HCT116 (cell line): ENCODE results near the gene TRIML2. TPM values are rescaled to one million over a fixed set of nuclear protein-coding genes. Genes with fewer than 3 reads are reported as not detected.

ENCODE experiments used
- ATAC-seq: fragments of 200-7000 bp; cut with Tn5 transposase; 2 replicates; pipeline ENCODE4 v1.9.1; 2020; ENCODE audit warnings: mild to moderate bottlenecking, moderate library complexity
- BruUV-seq: library from RNA; stranded (reverse); fragments of 400-500 nt; replicated peaks from 2 replicates; lab custom pipeline; 2021; lab: Mats Ljungman, UMichigan
- CTCF ChIA-PET: fragments of 300-600 bp; sonication (Branson Sonifier 250); formaldehyde crosslinking; loops from one replicate; lab custom pipeline; 2021; ENCODE audit warnings: antibody characterized with exemption; lab: Charles Lee
- POLR2A ChIA-PET: fragments of 300-600, 350-600 bp; sonication (Branson Sonifier 250); formaldehyde crosslinking; loops from one replicate; lab custom pipeline; 2021; ENCODE audit warnings: antibody characterized with exemption; lab: Charles Lee
- RAD21 ChIA-PET, 2 experiments: fragments of 300-600 bp; sonication (Branson Sonifier 250); formaldehyde crosslinking; loops; one replicate each; lab custom pipeline; 2023; ENCODE audit warnings: low total read pairs in 2 of 2; ENCODE audit not compliant: uncharacterized antibody in 2 of 2, unreplicated experiment in 2 of 2, low non-redundant PET in 1 of 2; lab: Charles Lee
- DNase-seq: peaks from one replicate; pipeline ENCODE4 v3.0.0-alpha.2; 2010; ENCODE audit warnings: low read depth, low spot score
- H2AFZ ChIP-seq: fragments of 200-600 bp; shearing (Covaris generic), sonication (generic); 2 replicates; pipeline ENCODE4 v1.6.1; 2017; ENCODE audit warnings: low read depth, mixed run types, mixed read lengths, antibody characterized with exemption, low read length; ENCODE audit not compliant: poor library complexity, severe bottlenecking
- H3K27ac ChIP-seq: 2 replicates; pipeline ENCODE4 v1.5.1; 2012; ENCODE audit warnings: low read depth, low read length
- H3K27me3 ChIP-seq: fragments of 200-600 bp; sonication (generic); 2 replicates; pipeline ENCODE4 v1.6.1; 2016; ENCODE audit warnings: mixed run types, low read length, mixed read lengths; ENCODE audit not compliant: insufficient read depth
- H3K36me3 ChIP-seq, 2 experiments: fragments of 200-500 bp in 1 of 2; fragments of 200-600 bp in 1 of 2; sonication (Bioruptor generic) in 1 of 2; sonication (generic) in 1 of 2; 2 replicates each; pipeline versions ENCODE4 v1.5.1 to v1.6.1; 2014 to 2016; ENCODE audit warnings: low read length in 2 of 2, inconsistent platforms in 1 of 2, mixed read lengths in 1 of 2, mixed run types in 1 of 2; ENCODE audit not compliant: insufficient read depth in 2 of 2, control insufficient read depth in 1 of 2
- H3K4me1 ChIP-seq, 2 experiments: fragments of 200-600 bp in 1 of 2; sonication (generic) in 1 of 2; 2 replicates each; pipeline versions ENCODE4 v1.5.1 to v1.6.1; 2012 to 2017; ENCODE audit warnings: low read length in 2 of 2, inconsistent platforms in 1 of 2, mild to moderate bottlenecking in 1 of 2, mixed read lengths in 1 of 2, mixed run types in 1 of 2, moderate library complexity in 1 of 2; ENCODE audit not compliant: insufficient read depth in 2 of 2, control insufficient read depth in 1 of 2
- H3K4me2 ChIP-seq: fragments of 200-600 bp; sonication (generic); 2 replicates; pipeline ENCODE4 v1.6.1; 2017; ENCODE audit warnings: mixed run types, low read length, mixed read lengths
- H3K4me3 ChIP-seq, 2 experiments: fragments of 200-600 bp in 1 of 2; sonication (generic) in 1 of 2; replicated peaks in 1 of 2; 2 replicates each; pipeline ENCODE4 v1.5.1; 2011 to 2016; ENCODE audit warnings: low read length in 2 of 2, control low read depth in 1 of 2, low read depth in 1 of 2, mild to moderate bottlenecking in 1 of 2, mixed read lengths in 1 of 2, mixed run types in 1 of 2
- H3K79me2 ChIP-seq: fragments of 200-600 bp; sonication (generic); 2 replicates; pipeline ENCODE4 v1.6.1; 2017; ENCODE audit warnings: mild to moderate bottlenecking, mixed run types, low read length, moderate library complexity, mixed read lengths; ENCODE audit not compliant: insufficient read depth
- H3K9ac ChIP-seq: fragments of 200-600 bp; sonication (generic); 2 replicates; pipeline ENCODE4 v1.6.1; 2016; ENCODE audit warnings: low read length, mixed read lengths
- H3K9me2 ChIP-seq: fragments of 200-600 bp; sonication (generic), shearing (Covaris generic); 2 replicates; pipeline ENCODE4 v1.6.1; 2017; ENCODE audit warnings: mixed run types, mild to moderate bottlenecking, moderate library complexity; ENCODE audit not compliant: insufficient read depth
- H3K9me3 ChIP-seq, 2 experiments: fragments of 200-500 bp in 1 of 2; fragments of 200-600 bp in 1 of 2; sonication (Bioruptor generic) in 1 of 2; sonication (generic) in 1 of 2; 2 replicates each; pipeline ENCODE4 v1.6.1; 2014 to 2017; ENCODE audit warnings: low read length in 2 of 2, mixed read lengths in 2 of 2, inconsistent platforms in 1 of 2, low read depth in 1 of 2, mild to moderate bottlenecking in 1 of 2, mixed run types in 1 of 2, moderate library complexity in 1 of 2; ENCODE audit not compliant: control insufficient read depth in 1 of 2, insufficient read depth in 1 of 2
- H4K20me1 ChIP-seq: fragments of 200-600 bp; sonication (generic), shearing (Covaris generic); 2 replicates; pipeline ENCODE4 v1.6.1; 2017; ENCODE audit warnings: mixed run types, mild to moderate bottlenecking, moderate library complexity; ENCODE audit not compliant: insufficient read depth
- ATF3 ChIP-seq: IDR thresholded peaks from 2 replicates; pipeline ENCODE4 v1.6.1; 2012
- EZH2 ChIP-seq: fragments of 200-600 bp; sonication (generic); IDR thresholded peaks from 2 replicates; pipeline ENCODE4 v1.6.1; 2017; ENCODE audit warnings: antibody characterized with exemption, mixed run types
- EZH2phosphoT487 ChIP-seq: fragments of 200-600 bp; IDR thresholded peaks from 2 replicates; pipeline ENCODE4 v1.6.1; 2018; ENCODE audit warnings: antibody characterized with exemption, borderline replicate concordance
- JUND ChIP-seq: IDR thresholded peaks from 2 replicates; pipeline ENCODE4 v1.6.1; 2012
- MAX ChIP-seq: IDR thresholded peaks from 2 replicates; pipeline ENCODE4 v1.6.1; 2012
- POLR2A ChIP-seq: IDR thresholded peaks from 2 replicates; pipeline ENCODE4 v1.7.0; 2011; ENCODE audit warnings: borderline replicate concordance; ENCODE audit not compliant: insufficient read depth, insufficient read length; ENCODE audit errors: extremely low read depth
- POLR2AphosphoS5 ChIP-seq: IDR thresholded peaks from 2 replicates; pipeline ENCODE4 v1.6.1; 2011; ENCODE audit warnings: mild to moderate bottlenecking, low read depth, low read length, moderate library complexity
- RAD21 ChIP-seq: IDR thresholded peaks from 2 replicates; pipeline ENCODE4 v1.6.1; 2012; ENCODE audit warnings: low read depth, mild to moderate bottlenecking
- REST ChIP-seq: IDR thresholded peaks from 2 replicates; pipeline ENCODE4 v1.6.1; 2012; ENCODE audit warnings: low read depth
- SIN3A ChIP-seq: IDR thresholded peaks from 2 replicates; pipeline ENCODE4 v1.6.1; 2012; ENCODE audit warnings: low read depth
- SP1 ChIP-seq: IDR thresholded peaks from 2 replicates; pipeline ENCODE4 v1.6.1; 2012; ENCODE audit warnings: low read depth
- SRF ChIP-seq: IDR thresholded peaks from 2 replicates; pipeline ENCODE4 v1.6.1; 2012; ENCODE audit warnings: low read depth
- ZBTB33 ChIP-seq: IDR thresholded peaks from 2 replicates; pipeline ENCODE4 v1.6.1; 2011; ENCODE audit warnings: mild to moderate bottlenecking, low read length, moderate library complexity; ENCODE audit not compliant: insufficient replicate concordance; ENCODE audit errors: extremely low read depth
- ZNF274 ChIP-seq: fragments of 200-500 bp; sonication (Bioruptor generic); IDR thresholded peaks from 2 replicates; pipeline ENCODE4 v1.6.1; 2014; ENCODE audit warnings: mild to moderate bottlenecking, low read depth, low read length, inconsistent platforms
- intact Hi-C: fragments of 100-400 bp; cut with micrococcal nuclease; formaldehyde crosslinking; loops from 2 replicates; pipeline ENCODE4 v1.10.0; 2022
- total RNA-seq: library from RNA; stranded (reverse); gene quantifications from one replicate; pipeline ENCODE4 v1.2.1, GENCODE V29; 2021; ENCODE audit not compliant: unreplicated experiment

Gene TRIML2
- total RNA-seq, 1 experiment from 2014 or later: 6.3 TPM

- POLR2A ChIA-PET: no interaction called here
- intact Hi-C loops: no loop called here
- Histone ChIP-seq H3K9ac (no peak overlapping the region), H4K20me1 (no peaks in the 10 kb centered on the region), H3K36me3 (no peaks in the 10 kb centered on the region), H2AFZ (no peak overlapping the region), H3K9me2 (no peaks in the 10 kb centered on the region), H3K79me2 (no peaks in the 10 kb centered on the region), H3K4me2 (no peak overlapping the region), H3K4me3 (no peak overlapping the region), H3K4me1 (no peaks in the 10 kb centered on the region), H3K9me3 (no peaks in the 10 kb centered on the region), H3K27me3 (no peaks in the 10 kb centered on the region), H3K27ac (no peak overlapping the region)
- RAD21 ChIA-PET: no interaction called here
- DNase-seq (no peak), ATAC-seq (no peak)
- BruUV-seq: no TSS peak
- TF ChIP-seq JUND (no peak), POLR2AphosphoS5 (no peak), ATF3 (no peak), EZH2phosphoT487 (no peak), SIN3A (no peak), REST (no peak), EZH2 (no peak), SP1 (no peak), ZNF274 (no peak), MAX (no peak), ZBTB33 (no peak), POLR2A (no peak), SRF (no peak), RAD21 (no peak)
- CTCF ChIA-PET: no interaction called here
Observed at GRCh38 chr4:188147176-188147575, 37.8 kb upstream of the TRIML2 start.
